Kidney epithelial cell (primary cell): ENCODE results near the gene BHLHA15. TPM values are rescaled to one million over a fixed set of nuclear protein-coding genes. Genes with fewer than 3 reads are reported as not detected.

ENCODE experiments used
- DNase-seq: peaks from one replicate; pipeline ENCODE4 v3.0.0-alpha.2; 2010; ENCODE audit warnings: low read depth
- H3K27me3 ChIP-seq: 2 replicates; pipeline ENCODE4 v1.6.0; 2011; ENCODE audit warnings: low read length; ENCODE audit not compliant: control insufficient read depth, insufficient read depth
- H3K36me3 ChIP-seq: 2 replicates; pipeline ENCODE4 v1.5.1; 2011; ENCODE audit warnings: low read length; ENCODE audit not compliant: control insufficient read depth, insufficient read depth
- H3K4me3 ChIP-seq: 2 replicates; pipeline ENCODE4 v1.5.1; 2011; ENCODE audit warnings: low read depth, mild to moderate bottlenecking, control low read depth, low read length
- total RNA-seq: library from RNA; depleted of rRNA; stranded (reverse); fragments of >200 nt; gene quantifications from 2 replicates; pipeline ENCODE4 v1.2.3, GENCODE V29; 2015
- TF ChIP-seq, protein P1 (sequence below): IDR thresholded peaks from 2 replicates; pipeline ENCODE4 v1.5.1; 2011; ENCODE audit warnings: mild to moderate bottlenecking, moderate library complexity, low read length, control low read depth, inconsistent platforms; ENCODE audit not compliant: insufficient read depth, poor library complexity, severe bottlenecking

BHLHA15 gene
- total RNA-seq, 1 donor from 2014 or later: 8.1 TPM

DNA sequence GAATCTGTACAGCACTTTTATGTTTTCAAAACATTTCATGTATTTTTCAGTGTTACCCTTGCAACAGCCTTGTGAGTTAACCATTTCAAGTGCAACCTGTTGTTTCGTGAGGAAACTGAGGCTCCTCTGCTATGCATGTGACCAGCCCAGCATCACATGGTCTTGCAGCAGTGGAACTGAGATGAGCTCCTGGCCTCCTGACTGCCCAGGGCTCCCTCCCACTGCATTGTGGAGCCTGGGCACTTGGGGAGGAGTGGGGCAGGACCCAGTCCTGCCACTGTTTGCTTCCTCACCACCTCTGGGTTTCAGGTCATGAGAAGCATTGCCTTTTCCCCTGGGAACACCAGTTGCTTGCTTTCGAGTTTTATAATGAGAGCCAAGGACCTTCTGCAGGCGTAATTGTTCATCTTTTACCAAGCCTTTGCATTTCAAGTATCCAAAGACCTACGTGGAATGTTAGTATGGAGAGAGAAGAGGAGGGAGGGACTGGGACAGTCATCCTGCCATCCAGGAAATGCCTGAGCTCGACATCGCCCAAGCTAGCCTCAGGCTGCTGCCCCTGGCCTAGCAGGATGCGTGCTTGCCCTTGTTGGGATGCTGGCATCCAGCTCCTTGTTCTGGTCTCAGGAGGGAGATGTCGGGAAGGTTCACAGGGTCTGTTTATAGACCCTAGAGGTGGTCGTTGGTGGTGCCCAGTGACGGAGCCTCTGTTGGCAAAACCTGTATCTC lies 32.3 kb upstream of the BHLHA15 start:
- H3K27me3 ChIP-seq: no peaks in the 10 kb centered on the region
- no peak for DNase-seq
- H3K4me3 ChIP-seq: no peak overlapping the region
- H3K36me3 ChIP-seq: peaks cover 3% of the 10 kb centered on the region
- TF ChIP-seq, protein P1, sequence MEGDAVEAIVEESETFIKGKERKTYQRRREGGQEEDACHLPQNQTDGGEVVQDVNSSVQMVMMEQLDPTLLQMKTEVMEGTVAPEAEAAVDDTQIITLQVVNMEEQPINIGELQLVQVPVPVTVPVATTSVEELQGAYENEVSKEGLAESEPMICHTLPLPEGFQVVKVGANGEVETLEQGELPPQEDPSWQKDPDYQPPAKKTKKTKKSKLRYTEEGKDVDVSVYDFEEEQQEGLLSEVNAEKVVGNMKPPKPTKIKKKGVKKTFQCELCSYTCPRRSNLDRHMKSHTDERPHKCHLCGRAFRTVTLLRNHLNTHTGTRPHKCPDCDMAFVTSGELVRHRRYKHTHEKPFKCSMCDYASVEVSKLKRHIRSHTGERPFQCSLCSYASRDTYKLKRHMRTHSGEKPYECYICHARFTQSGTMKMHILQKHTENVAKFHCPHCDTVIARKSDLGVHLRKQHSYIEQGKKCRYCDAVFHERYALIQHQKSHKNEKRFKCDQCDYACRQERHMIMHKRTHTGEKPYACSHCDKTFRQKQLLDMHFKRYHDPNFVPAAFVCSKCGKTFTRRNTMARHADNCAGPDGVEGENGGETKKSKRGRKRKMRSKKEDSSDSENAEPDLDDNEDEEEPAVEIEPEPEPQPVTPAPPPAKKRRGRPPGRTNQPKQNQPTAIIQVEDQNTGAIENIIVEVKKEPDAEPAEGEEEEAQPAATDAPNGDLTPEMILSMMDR: no peak

DNA sequence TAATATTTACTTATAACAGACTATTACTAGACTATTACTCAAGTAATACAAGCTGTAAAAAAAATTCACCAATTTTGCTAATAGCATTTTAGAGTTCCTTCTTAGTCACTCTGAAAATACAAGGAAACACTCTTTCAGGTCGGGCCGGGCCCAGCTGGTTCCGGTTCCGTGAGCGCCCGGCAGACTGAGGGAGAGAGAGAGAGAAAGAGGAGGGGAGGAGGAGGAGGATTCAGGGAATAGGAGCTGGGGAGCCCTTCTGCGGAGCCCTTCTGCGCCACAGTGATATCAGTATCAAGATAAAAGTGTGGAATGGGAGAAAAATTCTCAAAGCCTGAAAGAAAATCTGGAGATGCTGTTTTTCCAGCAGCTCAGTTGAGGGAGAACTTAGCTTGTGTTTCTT lies 30.5 kb upstream of the BHLHA15 start:
- no peak overlapping the region for H3K4me3 ChIP-seq
- peaks cover 1% of the 10 kb centered on the region for H3K36me3 ChIP-seq
- no peaks in the 10 kb centered on the region for H3K27me3 ChIP-seq
- TF ChIP-seq, protein P1: no peak
- no peak for DNase-seq

DNA sequence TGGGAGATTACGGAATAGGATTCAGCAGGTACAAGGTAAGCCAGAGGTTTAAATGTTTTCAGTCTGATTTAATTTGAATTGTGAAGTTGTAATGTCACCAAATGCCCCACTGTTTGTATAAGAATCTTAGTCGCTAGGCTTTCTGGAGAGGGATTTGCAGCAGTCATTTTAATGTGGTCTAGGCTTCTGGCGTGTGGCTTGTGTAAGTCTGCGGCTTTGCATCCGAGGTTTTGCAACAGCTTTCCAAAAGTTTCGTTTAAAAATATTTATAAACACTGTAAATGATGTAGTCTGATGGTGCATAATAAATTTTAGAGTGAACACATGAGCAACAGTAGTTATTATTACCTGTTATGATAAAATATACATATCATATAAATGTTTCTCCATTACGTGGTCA lies 26.1 kb upstream of the BHLHA15 start:
- Histone ChIP-seq H3K36me3 (no peaks in the 10 kb centered on the region), H3K4me3 (no peak overlapping the region), H3K27me3 (no peaks in the 10 kb centered on the region)
- TF ChIP-seq, protein P1: no peak
- DNase-seq: no peak

DNA sequence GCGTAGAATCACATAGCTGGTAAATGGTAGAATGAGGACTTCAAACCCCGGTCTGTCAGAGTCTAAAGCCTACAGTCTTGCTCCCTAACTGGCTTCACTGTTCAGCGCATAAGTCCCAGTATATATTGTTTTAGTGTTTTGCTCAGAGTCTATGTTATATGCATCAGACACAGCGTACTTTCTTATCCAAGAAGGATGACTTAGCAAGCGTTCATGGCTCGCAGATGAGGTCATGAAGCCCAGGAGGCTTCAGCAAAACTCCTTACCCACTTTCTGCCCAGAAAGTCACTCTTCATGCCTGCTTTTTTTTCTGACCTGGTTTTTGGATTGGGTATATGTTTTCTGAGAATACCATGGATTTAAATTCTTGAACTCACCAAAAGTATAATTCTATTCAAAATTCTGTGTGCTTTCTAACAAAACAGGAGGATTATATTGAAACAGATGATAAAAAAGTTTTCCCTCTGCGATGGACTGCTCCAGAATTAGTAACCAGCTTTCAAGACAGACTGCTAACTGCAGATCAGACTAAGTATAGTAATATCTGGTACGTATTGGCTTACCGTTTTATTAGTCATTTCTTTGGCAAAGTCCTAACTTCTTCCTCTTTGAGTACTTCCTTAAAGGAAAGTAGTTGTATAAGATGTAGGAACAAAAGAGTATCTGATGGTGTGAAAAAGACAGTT lies 24.6 kb upstream of the BHLHA15 start:
- Histone ChIP-seq H3K27me3 (no peaks in the 10 kb centered on the region), H3K36me3 (no peaks in the 10 kb centered on the region), H3K4me3 (no peak overlapping the region)
- DNase-seq: no peak
- TF ChIP-seq, protein P1: no peak

DNA sequence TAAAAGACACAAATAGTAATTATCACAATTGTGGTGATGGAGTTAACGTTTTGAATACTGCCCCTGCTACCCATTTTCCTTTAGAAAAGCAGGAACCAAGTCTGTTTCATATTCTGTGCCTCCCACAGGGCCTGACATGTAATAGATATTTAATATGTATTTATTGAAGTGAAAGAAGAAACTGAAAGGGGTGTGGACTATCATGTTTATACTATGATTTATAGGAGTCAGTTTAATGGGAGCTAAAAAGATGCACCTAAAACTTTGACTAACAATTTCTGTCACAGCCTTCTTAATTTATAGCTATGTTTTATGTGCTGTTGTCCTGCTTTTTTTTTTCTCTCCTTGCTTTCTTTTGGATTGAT lies 24.1 kb upstream of the BHLHA15 start:
- H3K36me3 ChIP-seq: no peaks in the 10 kb centered on the region
- no peaks in the 10 kb centered on the region for H3K27me3 ChIP-seq
- DNase-seq: no peak
- no peak overlapping the region for H3K4me3 ChIP-seq
- TF ChIP-seq, protein P1: no peak

DNA sequence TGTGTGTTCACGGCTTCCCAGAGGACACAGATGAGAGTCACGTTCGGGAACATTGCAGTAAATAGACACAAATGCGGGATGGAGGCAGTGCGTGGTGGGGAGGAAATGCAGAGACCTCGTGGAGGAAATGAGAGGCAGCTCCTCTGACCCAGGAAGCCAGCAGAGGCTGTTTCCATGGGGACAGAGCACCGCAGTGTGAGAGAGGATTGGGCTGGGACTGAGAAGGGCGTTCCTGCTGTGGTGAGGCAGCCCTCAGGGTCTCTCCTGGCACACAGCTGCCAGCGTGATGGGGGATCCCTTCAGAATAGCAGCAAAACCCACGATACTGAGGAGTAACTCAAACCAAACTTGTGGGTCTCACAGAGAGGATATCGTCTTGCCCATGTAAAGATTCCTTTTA lies 21.7 kb upstream of the BHLHA15 start:
- Histone ChIP-seq H3K36me3 (no peaks in the 10 kb centered on the region), H3K27me3 (no peaks in the 10 kb centered on the region), H3K4me3 (no peak overlapping the region)
- TF ChIP-seq, protein P1: no peak
- DNase-seq: no peak
